DMS 273 treated with DMSO at 0.1 percent for 48 hours (cell line): ENCODE data around the gene STAT3.
"Not testable (repeated sequence)": the region's sequence is repeated elsewhere in the genome, so short reads cannot be mapped to it uniquely, and the experiment has no call there.

Experiments
- DNase-seq: peaks from one replicate; lab custom pipeline; 2025; lab: John Stamatoyannopoulos, UW

The STAT3 gene

GRCh38 chr17:42276609-42277341 lies 111.5 kb downstream of the STAT3 start:
- DNase-seq = no peak

- no peak for DNase-seq
These were observed 112.0 kb downstream of the STAT3 start, which contains the start of gene STAT5B for GRCh38 chr17:42276359-42276608. TSS of gene STAT5B (minus strand) at chr17:42276391. CDS start at chr17:42232127, 44,264 bp downstream.

- no peak for DNase-seq
These were observed 112.5 kb downstream of the STAT3 start for GRCh38 chr17:42275527-42276358.

- DNase-seq = no peak
These were observed 113.3 kb downstream of the STAT3 start for GRCh38 chr17:42274812-42275526.

GRCh38 chr17:42274253-42274542 lies 114.0 kb downstream of the STAT3 start:
- DNase-seq = no peak

GRCh38 chr17:42273474-42274252 lies 114.6 kb downstream of the STAT3 start:
- DNase-seq = no peak

- no peak for DNase-seq
These were observed 115.9 kb downstream of the STAT3 start for GRCh38 chr17:42272162-42272907.

- DNase-seq = no peak
These were observed 116.5 kb downstream of the STAT3 start for GRCh38 chr17:42271779-42272035.

- no peak for DNase-seq
These were observed 117.0 kb downstream of the STAT3 start for GRCh38 chr17:42271006-42271778.

GRCh38 chr17:42270596-42270995 lies 117.6 kb downstream of the STAT3 start:
- DNase-seq = no peak

- DNase-seq = no peak
These were observed 118.1 kb downstream of the STAT3 start for GRCh38 chr17:42270170-42270535.

GRCh38 chr17:42268236-42268635 lies 120.0 kb downstream of the STAT3 start:
- DNase-seq = no peak

GRCh38 chr17:42266918-42267766 lies 121.1 kb downstream of the STAT3 start:
- no peak for DNase-seq

GRCh38 chr17:42266462-42266861 lies 121.8 kb downstream of the STAT3 start:
- no peak for DNase-seq

GRCh38 chr17:42264366-42264765 lies 123.9 kb downstream of the STAT3 start:
- not testable (repeated sequence) for DNase-seq
